H4 (cell line): ENCODE measurements around the gene A1CF. TPM values are rescaled to one million over a fixed set of nuclear protein-coding genes. Genes with fewer than 3 reads are reported as not detected.
"Not testable (repeated sequence)": the region's sequence is repeated elsewhere in the genome, so short reads cannot be mapped to it uniquely, and the experiment has no call there.

Experiments
- DNase-seq: peaks from one replicate; pipeline ENCODE4 v3.0.0-alpha.2; 2015; ENCODE audit warnings: low spot score
- total RNA-seq: library from RNA; depleted of rRNA; stranded (reverse); fragments of >200 nt; shearing (Covaris generic); gene quantifications from 2 replicates; pipeline ENCODE4 v1.2.3, GENCODE V29; 2014; rRNA removed

A1CF gene
- total RNA-seq, 1 experiment from 2014 or later = 0.10 TPM

- peak; percentile 33 for DNase-seq
These were observed 96.2 kb downstream of the A1CF start for GRCh38 chr10:50788951-50789945.

GRCh38 chr10:50787962-50788361, 97.5 kb downstream of the A1CF start:
- not testable (repeated sequence) for DNase-seq

- not testable (repeated sequence) for DNase-seq
These were observed 103.4 kb downstream of the A1CF start for GRCh38 chr10:50782017-50782416.

GRCh38 chr10:50780036-50780435, 105.4 kb downstream of the A1CF start:
- not testable (repeated sequence) for DNase-seq

- not testable (repeated sequence) for DNase-seq
These were observed 110.6 kb downstream of the A1CF start for GRCh38 chr10:50774868-50775267.

GRCh38 chr10:50772042-50772441, 113.4 kb downstream of the A1CF start:
- DNase-seq = not testable (repeated sequence)

- DNase-seq = not testable (repeated sequence)
These were observed 118.5 kb downstream of the A1CF start for GRCh38 chr10:50766774-50767513.

Other genes starting within 250 kb of the A1CF start
- 2.4 and 3.9 TPM in 2 replicates for gene ASAH2B, start 145.7 kb downstream of the A1CF start, total RNA-seq
- 2.4 and 3.4 TPM in 2 replicates for gene PRKG1, start 188.9 kb upstream of the A1CF start, total RNA-seq